NCI-H69 (cell line): ENCODE measurements around the gene STOML3.

ENCODE experiments used
- DNase-seq: peaks from one replicate; lab custom pipeline; 2025; lab: John Stamatoyannopoulos, UW

Gene STOML3

DNA sequence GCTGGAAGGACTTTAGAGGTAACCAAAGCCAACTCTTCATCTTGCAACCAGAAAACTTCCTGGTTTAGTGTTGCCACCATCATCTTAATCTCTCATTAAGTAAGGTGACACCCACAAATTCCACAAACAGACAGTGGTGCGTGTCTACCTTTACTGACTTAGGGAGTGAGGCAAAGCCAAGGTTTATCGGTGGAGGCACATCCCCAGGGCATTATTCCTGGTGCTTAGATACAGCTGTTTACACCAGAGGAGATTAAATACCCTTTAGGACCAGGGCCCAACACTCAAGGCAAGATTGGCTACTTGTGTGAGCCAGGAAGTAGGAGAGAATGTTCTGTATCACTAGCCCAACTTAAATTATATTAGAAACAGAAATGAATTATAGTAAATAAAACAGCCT, 9.5 kb downstream of the STOML3 start:
- peak; percentile 85 for DNase-seq

- DNase-seq = peak; percentile 84
Measured at GRCh38 chr13:38980750-38981078, 9.9 kb downstream of the STOML3 start.

- DNase-seq = peak; percentile 94
Measured at GRCh38 chr13:38979891-38980749, 10.5 kb downstream of the STOML3 start.

GRCh38 chr13:38970380-38971051, 20.1 kb downstream of the STOML3 start:
- peak; percentile 12 for DNase-seq

- DNase-seq = no peak
Measured at GRCh38 chr13:38969187-38969586, 21.4 kb downstream of the STOML3 start.

DNA sequence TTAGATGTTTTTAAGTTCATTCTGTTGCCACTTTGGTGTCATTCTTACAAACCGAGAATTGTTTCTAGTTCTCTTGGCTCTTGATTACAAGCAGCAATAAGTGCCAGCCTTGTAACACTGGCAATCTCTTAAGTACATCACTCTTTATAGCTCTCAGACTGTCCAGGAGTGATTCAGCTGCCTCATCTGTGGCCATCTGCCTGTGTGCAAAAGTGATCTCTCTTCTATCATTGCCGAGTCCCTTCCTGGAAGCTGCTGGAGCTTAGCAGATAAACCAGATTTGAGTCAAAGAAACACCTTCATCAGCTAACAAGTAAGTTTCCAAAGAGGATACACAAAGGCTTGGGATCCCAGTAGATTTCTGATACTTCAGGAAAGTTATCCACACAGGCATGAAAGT, 23.2 kb downstream of the STOML3 start:
- DNase-seq = no peak

- no peak for DNase-seq
Measured at GRCh38 chr13:38965281-38965680, 25.4 kb downstream of the STOML3 start.

DNA sequence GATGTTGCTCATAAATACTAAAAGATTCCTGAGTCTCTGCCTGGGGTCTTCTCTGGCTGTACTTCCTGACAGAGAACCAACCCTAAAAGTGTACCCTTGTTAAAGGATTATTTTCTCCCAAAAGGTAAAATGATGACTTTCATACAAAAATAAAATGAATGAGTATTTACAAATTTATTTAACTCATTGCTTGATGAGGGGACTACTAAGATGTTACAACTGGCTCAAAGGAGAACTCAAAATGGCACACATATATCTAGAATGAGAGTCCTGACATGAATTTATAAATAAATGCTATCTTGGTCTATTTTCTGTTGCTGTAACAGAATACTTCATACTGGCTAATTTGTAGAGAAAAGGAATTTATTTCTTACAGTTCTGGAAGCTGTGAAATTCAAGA, 30.5 kb downstream of the STOML3 start:
- no peak for DNase-seq

- DNase-seq = no peak
Measured at GRCh38 chr13:38957794-38958592, 32.6 kb downstream of the STOML3 start.

GRCh38 chr13:38954844-38955243, 35.8 kb downstream of the STOML3 start:
- peak; percentile 5 for DNase-seq

GRCh38 chr13:38954291-38954690, 36.3 kb downstream of the STOML3 start:
- DNase-seq = no peak

GRCh38 chr13:38952827-38953226, 37.8 kb downstream of the STOML3 start:
- peak; percentile 83 for DNase-seq

DNA sequence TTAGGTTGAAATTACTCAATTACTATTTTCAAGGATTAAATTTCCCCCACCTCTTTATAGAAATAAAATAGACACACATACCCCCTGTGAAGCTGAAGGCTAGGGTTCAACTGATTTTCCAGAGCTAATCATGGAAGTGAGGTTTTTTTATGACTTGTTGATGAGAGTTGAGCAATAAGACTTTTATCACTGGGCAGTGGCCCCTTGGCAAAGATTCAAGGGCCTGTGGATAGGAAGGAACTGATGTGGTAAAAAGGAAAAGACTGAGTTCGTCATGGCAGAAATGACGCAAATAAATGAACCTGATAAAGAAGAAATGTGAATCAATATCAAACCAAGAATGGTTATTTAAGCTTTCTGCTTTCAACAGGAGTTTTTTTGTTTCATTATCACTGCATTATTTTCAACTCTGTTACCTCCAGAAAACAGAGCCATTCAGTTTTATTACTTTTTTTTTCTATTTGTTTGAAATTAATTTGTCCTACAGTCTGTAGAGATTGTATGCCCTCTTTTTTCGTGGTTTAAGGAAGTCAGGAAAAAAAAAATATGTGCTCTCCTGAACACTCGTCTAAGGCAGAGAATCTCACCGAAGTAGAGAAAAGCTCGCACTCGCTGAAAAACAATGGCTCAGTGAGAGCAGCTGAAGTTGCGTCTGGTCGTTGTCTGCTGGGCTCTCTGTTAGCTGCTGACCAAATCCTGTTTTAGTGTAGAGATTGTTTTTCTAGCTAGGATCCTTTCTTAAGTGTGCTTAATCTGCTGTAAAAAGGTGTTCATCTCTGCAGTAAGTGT, 38.9 kb downstream of the STOML3 start:
- peak; percentile 79 for DNase-seq

DNA sequence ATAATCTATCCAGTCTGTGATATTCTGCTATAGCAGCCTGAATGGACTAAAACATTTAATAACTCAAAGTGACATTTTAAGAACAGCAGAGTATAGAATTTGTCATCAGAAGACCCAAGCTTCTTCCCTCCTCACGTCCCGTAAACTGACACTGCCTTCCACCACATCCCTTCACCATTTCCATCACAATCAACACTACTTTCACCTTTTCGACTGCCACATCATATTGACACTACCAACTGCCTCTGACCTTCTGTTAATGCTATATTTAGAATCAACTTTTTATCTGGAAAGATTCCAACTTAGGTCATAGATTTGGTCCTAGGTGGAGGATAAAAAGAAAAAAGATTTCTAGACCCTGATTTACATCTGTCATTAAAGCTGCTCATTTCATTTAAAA, 39.6 kb downstream of the STOML3 start:
- DNase-seq = peak; percentile 75

DNA sequence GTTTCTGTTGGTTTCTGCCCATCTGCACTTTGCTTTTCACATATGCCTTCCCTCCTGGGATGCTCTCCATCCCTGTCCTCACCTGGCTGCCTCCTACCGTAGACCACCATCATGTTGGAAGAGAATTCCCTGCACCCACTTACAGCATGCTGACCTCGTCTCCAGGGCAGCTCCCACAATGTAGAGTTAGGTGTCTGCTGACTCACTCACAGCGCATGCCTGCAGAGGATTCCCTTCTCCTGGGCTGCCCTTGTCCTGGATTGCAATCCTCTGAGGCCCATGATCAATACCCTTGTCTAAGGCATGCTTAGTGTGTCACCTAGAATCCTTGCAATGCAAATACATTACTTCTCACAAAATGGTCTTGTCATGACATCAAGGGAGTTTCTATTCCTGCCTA, 43.6 kb downstream of the STOML3 start:
- DNase-seq = peak; percentile 10

DNA sequence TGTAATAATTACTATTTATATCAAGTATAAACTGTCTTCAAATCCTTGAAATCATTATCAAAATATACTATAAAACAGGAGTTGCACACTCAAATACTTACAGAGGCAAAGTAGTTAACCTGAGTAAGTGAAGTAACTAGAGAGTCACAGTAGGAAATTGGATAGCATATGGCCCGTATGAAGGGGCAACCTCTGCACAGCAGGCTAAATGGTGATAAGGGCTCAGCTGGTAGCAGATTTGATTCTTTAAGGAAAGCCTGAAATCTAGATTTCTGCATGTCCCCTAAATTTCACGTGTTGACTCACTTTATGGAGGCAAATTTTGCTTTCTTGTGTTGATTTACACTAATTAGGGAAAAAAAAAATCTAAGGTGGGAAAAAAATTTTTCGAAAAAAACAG, 46.4 kb downstream of the STOML3 start:
- DNase-seq = peak; percentile 72

DNA sequence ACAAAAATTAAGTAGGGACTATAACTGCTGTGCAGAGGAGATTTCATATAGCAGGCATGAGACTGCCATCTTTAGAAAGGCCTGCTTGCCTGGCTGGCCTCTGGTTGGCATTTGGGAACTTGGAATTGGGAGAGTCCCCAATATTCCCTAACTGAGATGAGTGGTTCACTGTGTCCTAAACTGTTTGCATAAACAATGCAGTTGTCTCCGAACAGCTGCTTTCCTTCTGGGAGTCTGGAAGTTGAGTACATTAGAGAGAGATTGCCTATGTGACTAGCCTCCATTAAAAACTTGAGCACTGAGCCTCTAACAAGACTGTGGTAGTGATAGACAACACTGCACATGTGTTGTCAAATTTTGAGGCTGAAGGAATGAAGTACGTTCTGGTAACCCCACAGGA, 47.4 kb downstream of the STOML3 start:
- DNase-seq = peak; percentile 11

DNA sequence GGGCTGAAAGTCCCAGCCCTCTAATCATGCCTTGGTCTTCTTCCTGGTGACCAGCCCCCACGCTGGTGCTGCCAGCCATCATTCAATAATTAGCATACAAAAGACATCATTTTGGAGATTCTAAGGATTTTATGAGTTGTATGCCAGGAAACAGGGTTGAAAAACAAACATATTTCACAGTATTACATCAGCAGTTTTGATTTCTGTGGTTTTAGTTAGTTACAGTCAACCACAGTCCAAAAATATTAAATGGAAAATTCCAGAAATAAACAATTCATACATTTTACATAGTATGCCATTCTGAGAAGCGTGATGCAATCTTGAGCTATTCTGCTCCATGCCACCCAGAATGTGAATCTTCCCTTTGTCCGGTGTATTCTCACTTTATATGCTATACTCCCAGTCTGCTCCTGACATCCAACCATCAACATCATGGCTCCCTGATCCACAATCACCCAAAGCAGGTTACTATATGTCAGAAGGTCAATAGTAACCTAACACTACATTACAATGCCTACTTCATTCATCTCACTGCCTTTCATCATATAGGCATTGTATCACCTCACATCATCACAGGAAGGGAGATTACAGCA, 49.2 kb downstream of the STOML3 start:
- no peak for DNase-seq

GRCh38 chr13:38933786-38934185, 56.8 kb downstream of the STOML3 start:
- no peak for DNase-seq

- no peak for DNase-seq
Measured at GRCh38 chr13:38922170-38922569, 68.5 kb downstream of the STOML3 start.

DNA sequence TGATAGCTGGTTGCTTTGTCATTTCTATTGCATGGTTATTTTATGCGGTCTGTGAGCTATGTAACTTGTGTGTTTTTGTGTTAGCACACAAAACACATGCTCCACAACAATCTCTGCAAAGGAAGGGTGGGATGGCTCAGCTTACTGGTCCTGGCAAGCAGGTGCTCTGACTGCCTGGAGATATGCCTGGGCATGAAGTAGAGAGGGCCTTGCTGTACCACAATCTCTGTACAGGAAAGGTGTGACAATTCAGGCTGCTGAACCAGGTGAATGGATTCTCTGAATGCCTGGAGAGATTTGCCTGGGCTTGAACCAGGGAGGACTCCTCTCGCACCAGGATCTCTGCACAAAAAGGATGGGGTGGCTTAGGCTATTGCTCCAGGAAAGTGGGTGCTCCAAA, 69.5 kb downstream of the STOML3 start:
- DNase-seq = no peak
